Posterior vena cava (tissue), 2 donors: ENCODE measurements around the gene RPA3. TPM values are rescaled to one million over a fixed set of nuclear protein-coding genes. Genes with fewer than 3 reads are reported as not detected.
"Not testable (repeated sequence)": the region's sequence is repeated elsewhere in the genome, so short reads cannot be mapped to it uniquely, and the experiment has no call there.

Experiments used
- DNase-seq: peaks from one replicate; pipeline ENCODE4 v3.0.0-alpha.2; 2020; ENCODE audit warnings: low spot score
- intact Hi-C, 2 donors: fragments of 100-400 bp; cut with DNase I; formaldehyde crosslinking; loops; one replicate each; pipeline versions ENCODE4 v1.14.1 to v1.14.2; 2022 to 2023
- total RNA-seq, 2 donors: library from RNA; stranded (reverse); fragmentation: NEBNext Ultra II Directional; extraction: Animal tissue kit (Norgen Biotek cat#: 25700); gene quantifications; one replicate each; pipeline ENCODE4 v1.2.1, GENCODE V29; 2021
- donor health status: DM: yes; HTN: yes; CAD: no.
- donor health status: DM: yes; HTN: yes; CAD: no.

Gene RPA3
- total RNA-seq, 2 donors from 2014 or later, result 17.0 to 18.2 TPM

DNA sequence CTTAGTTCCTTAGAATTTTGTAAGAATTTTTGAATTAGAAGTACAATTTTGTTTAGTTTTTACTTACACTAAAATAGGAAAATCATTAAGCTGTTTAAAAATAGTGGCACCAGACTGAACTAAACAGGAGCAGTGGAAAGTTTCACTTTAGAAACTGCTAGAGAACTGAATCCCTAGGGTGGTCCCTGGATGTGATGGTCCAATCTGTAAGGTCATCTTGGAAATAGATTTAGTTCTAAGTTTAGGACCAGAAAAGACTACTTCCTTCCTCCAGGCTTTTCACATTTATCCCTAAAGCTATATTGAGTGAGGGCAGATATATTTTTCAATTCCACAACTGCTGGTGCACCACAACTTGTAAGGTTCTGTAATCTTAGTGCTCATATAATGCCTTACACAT is 19.0 kb downstream of the RPA3 start:
- intact Hi-C loops, result no loop called here
- no peak for DNase-seq

DNA sequence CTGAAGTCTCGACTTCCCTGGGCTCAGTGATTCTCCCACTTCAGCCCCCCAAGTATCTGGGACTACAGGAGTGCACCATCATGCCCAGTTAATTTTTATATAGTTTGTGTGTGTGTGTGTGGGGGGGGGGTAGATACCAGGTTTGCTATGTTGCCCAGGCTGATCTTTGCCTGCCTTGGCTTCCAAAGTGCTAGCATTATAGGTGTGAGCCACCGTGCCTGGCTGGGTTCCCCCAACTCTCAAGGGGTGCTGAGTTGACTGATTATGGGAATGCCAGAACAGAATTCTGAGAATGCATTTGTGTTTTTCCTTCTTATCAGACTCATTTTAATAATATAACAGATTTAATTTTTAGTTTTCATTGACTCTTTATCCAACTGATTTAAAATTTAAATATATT is 19.5 kb downstream of the RPA3 start:
- DNase-seq, result no peak
- intact Hi-C loops, result no loop called here

DNA sequence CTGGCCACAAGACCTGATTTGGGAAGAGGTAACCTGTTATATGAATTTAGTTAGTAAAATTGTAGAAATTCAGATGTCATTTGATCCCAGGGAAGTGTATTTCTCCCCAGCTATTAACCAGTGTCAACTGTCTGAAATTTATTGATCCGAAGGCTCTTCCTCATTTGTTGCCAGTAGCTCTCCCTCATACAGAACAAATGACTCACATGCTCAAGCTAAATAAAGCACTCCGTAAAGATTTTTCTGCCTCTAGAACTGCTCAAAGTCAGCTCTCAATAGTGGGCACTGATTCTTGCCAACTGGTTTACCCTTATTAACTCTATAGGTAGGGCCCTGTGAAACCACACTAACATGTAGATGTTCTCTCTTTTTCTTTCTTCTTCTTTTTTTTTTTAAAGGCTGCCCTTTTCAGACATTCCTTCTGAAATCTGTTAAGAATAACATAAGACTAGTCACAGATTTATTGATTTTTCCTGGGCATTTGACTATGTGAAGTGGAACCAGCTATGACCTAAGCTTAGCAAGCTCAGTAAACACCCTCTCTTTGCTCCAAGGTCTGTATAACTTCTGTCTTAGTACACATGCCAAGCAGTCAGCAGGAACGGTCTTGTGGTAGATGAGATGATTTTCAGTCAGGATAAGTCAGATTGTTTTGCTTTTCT is 21.8 kb downstream of the RPA3 start:
- intact Hi-C loops, result no loop called here
- no peak for DNase-seq

DNA sequence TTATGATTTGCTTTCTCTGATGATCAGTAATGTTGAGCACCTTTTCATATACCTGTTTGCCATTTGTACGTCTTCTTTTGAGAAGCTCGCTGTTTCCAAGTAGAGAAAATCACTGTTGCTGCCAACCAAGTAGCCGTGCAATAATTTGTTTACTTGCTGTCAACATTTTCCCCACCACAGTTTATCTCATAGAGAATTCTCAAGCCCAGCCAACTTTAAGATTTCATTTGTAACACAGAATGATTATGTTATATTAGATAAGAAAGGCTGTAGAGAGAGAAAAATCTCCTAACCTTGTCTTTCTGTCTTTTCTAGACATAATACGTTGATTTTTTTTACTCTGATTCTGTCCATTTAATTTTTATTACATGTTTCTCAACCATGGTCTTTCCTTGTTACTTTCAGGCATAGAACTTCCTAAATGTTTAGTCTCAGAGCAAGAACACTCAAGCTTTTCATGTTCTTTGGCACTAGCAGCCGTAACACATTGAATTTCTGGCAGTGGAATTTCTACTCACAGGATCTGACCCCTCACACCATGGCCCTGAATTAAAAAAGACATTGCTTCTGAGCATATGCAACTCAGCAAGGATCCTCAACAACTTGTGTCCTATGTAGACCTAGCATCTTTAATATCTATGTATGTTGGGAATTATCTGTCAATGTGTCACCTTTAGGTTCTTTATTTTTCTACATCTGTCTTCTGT is 23.1 kb downstream of the RPA3 start:
- intact Hi-C loops, result no loop called here
- DNase-seq, result no peak

DNA sequence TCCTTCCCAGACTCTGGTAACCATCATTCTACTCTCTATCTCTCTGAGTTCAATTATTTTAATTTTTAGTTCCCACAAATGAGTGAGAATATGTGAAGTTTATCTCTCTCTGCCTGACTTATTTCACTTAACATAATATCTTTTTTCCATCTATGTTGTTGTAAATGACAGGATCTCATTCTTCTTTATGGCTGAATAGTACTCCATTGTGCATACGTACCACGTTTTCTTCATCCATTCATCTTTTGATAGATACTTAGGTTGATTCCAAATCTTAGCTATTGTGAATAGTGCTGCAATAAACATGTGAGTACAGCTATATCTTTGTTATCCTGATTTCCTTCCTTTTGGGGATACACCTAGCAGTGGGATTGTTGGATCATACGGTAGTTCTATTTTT is 23.9 kb downstream of the RPA3 start:
- no peak for DNase-seq
- intact Hi-C loops, result no loop called here

DNA sequence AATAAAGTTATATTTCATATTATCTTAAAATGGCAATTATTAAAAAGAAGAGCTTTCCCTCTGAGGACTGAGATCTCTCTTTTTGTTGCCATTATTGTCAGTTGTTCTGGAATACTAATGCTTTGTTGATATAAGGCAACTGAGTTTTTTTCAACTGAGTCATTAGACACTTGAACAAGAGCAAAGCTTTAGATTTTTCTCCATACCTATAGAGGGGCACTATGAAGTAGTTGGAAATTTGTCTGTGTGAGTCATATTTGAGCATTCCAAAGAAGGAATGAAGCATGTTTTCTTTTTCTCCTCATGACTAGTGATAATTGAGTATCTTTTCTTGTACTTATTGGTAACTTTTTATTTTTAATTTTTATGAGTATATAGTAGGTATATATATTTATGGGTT is 24.5 kb downstream of the RPA3 start:
- intact Hi-C loops, result no loop called here
- DNase-seq, result no peak

DNA sequence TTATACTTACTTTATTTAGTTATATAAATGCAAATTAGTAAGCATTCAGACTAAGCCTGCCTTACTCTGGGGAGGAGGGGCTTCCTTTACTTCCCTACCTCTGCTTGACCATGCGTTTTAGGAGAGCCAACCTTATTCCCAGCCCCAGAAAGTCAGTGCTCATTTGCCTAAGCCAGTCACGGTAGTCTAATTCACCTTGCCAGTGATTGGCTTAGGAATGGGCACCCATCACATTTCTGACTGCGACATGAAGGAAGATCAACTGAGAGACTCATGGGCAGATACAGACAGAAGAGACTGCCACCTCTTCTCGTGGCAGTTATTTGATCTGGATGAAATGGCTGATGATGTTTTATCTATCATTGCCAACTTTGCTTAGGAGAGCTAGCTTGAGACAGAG is 29.5 kb downstream of the RPA3 start:
- DNase-seq, result no peak
- intact Hi-C loops, result loop anchor here in 1 of 2 donors (10.0 kb wide), 1 partner anchor 66 kb away; no protein-coding TSS in a partner anchor

DNA sequence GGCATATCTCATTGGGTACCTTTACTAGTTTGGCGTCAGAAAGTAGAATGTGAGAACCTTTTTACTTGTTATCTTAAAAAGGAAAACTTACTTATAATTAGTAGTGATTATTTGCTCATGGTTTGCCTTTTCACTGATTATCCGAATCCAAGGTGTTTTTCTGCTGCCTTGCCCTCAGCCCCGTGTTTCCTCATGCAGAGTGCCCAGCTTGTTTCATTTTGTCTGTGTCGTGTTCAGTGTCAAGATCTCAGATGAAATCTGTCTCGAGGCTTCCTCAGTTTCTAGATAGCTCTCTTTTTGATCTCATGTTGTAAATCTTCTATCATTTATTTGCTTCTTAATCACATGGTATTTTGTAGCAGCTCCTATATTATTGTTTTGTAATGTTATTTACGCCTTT is 30.1 kb downstream of the RPA3 start:
- no peak for DNase-seq
- intact Hi-C loops, result loop anchor here in 1 of 2 donors (10.0 kb wide), 1 partner anchor 66 kb away; no protein-coding TSS in a partner anchor

DNA sequence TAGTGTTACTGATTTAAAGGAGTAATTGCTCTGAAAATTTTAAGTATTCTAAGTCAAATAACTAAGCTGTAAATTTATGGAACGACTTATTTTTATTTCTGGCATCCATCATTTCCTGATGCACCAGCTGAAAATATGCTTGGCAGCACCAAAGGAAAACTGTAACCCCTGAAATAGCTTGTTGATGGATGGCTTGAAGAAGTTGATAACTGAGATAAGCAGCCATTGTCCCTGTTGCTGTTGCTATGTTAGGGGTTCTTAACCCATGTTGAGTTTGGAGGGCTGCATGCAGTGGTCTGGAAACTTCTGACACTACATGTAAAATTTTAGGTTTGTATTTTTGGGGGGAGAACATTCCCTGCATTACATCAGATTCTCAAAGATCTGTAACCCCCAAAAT is 30.6 kb downstream of the RPA3 start:
- intact Hi-C loops, result loop anchor here in 1 of 2 donors (10.0 kb wide), 1 partner anchor 67 kb away; no protein-coding TSS in a partner anchor

DNA sequence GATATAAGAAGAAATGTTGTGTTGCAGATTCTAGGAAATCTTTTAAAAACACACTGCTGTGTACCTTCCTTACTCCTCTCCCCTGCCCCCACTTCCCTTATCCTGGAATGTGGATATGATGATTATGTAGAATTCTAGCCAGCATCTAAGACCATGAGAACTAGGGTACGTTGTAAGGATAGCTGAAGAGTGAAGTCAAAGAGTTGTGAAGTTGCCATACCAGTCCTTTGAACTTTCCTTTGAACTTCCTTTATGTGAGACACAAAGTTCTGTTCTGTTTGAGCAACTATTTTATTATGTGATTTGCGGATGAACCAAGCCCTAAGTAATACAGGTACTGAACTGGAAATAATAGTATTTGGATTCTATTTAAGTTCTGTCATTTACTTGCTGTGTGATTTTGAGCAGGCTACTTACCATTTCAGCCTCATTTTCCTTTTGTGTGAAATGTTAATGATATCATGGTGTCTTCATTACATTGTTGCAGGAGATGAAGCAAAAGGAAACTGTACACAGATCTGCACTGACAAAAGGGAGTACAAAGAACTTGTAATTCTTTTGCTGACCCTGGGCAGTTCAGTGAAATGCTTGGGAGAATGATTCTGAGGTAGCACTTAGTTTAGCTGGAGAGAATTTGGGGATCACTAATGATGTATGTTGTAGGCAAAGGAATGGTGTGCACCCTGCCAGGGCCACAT is 31.4 kb downstream of the RPA3 start:
- intact Hi-C loops, result loop anchor here in 1 of 2 donors (10.0 kb wide), 1 partner anchor 68 kb away; no protein-coding TSS in a partner anchor
- no peak for DNase-seq

More for the DNA sequence above, 30.6 kb downstream of the RPA3 start:
- DNase-seq, result no peak

DNA sequence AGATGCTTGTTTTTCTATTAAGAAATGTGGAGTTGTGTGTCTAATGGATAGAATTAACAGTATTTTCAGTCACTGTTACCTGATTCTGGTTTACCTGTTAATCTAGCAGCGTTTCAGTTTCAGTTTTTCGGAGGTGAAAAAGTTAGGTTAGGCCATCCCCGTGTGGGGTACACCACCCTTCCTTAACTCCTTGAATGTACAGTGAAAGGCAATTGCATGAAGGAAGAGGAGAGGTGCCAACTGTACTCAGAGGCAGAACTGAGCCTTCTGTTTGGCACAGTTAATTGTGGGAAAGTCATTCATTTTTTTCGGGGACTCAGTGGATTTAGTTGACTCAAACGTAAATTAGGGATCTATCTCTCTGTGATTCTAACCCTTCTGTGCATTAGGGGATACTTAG is 35.5 kb downstream of the RPA3 start:
- intact Hi-C loops, result loop anchor here (2.0 to 10.0 kb wide), 2 partner anchors 72 to 76 kb away; no protein-coding TSS in a partner anchor
- DNase-seq, result no peak

DNA sequence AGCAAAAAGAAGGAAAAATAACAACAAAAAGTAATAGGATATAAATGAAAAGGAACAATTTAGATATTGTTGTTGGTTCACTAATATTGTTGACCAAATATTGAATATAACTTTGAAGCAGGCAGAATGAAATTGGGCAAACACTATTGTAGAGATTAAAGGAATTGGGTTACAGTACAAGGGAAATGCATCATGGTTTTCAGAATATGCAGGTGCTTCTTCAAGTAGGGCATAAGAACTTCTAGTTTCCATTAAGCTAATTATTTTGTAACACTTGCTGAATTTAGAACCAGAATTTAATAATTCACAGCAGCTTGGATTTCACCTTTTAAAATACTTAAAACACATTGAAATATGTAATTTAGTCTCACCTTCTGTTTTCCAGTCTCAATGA is 36.5 kb downstream of the RPA3 start:
- DNase-seq, result no peak
- intact Hi-C loops, result loop anchor here (2.0 to 10.0 kb wide), 2 partner anchors 73 to 77 kb away; no protein-coding TSS in a partner anchor

DNA sequence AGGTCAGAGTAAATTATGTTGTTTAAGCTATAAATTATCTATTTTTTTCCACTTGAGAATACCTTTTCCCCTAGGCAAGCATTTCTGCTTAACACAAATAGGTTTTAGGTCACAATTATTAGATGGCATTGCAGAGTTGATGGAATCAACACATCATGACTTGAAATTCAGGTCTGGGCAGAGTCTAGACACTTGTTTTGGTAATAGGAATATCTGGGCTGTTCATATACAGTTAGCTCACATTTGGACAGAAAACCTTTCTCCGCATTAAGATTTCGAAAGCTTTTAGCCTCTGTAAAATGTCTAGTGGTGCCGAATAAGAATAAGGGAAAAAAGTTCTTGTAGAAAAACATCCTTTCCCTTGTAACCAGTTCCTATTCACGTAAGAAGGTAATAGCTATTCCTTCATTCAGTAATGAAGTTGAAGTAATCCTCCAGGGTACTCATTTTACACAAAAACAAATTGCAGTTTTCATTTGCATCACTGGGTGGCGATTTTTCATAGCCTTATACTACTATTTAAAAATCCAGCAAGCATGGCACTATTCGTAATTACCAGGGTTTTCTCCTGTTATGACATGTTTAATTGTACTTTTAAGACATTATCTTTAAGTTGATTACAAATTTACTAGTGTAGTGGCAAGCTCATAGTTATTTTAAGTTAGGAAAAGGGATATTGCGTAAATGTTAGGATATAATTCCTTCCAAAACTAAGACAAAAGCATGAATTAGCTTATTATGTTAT is 37.0 kb downstream of the RPA3 start:
- intact Hi-C loops, result loop anchor here in 1 of 2 donors (10.0 kb wide), 1 partner anchor 73 kb away; no protein-coding TSS in a partner anchor
- no peak for DNase-seq

DNA sequence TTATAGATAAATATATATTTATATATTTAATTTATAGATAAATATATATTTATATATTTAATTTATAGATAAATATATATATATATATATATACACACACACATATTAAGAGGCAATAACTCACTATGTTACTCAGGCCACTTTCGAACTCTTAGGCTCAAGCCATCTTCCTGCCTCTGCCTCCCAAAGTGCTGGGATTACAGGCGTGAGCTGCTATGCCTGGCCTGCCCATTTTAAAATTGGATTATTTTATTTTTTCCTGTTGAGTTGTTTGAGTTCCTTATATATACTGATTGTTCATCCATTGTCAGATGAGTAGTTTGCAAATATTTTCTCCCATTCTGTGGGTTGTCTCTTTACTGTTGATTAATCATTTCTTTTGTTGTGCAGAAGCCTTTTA is 38.8 kb downstream of the RPA3 start:
- DNase-seq, result not testable (repeated sequence)
- intact Hi-C loops, result loop anchor here in 1 of 2 donors (10.0 kb wide), 1 partner anchor 75 kb away; no protein-coding TSS in a partner anchor

DNA sequence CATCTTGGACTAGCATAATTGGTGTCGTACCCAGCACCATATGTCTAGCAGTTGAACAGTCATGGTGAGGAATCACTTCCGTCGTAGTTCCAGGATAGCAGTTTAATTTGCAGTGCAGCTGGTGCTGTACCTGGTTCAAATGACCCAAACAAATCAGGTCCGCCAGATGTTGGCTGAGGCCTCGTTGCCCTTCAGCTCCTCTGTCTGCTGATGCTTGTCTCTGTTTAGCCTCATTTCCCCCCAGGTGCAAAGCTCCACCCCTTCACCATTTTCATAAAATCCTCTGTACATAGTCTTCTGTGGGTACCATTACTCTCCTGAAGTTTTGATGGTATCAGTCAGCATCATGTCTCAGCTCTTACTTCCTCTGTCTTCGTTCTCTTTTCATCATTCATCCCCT is 42.7 kb downstream of the RPA3 start:
- no peak for DNase-seq
- intact Hi-C loops, result no loop called here

DNA sequence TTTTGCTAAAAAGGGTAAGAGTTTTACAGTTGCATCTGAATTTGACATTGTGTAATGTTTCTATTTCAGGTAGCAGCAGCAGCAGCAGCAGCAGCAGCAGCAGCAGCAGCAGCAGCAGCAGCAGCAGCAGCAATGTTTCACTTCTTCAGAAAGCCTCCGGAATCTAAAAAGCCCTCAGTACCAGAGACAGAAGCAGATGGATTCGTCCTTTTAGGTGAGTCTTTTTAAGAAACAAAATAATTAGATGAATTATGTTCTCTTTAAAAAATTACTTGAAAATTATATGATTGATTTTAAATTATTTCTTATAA is 45.2 kb downstream of the RPA3 start:
- no peak for DNase-seq
- intact Hi-C loops, result no loop called here

DNA sequence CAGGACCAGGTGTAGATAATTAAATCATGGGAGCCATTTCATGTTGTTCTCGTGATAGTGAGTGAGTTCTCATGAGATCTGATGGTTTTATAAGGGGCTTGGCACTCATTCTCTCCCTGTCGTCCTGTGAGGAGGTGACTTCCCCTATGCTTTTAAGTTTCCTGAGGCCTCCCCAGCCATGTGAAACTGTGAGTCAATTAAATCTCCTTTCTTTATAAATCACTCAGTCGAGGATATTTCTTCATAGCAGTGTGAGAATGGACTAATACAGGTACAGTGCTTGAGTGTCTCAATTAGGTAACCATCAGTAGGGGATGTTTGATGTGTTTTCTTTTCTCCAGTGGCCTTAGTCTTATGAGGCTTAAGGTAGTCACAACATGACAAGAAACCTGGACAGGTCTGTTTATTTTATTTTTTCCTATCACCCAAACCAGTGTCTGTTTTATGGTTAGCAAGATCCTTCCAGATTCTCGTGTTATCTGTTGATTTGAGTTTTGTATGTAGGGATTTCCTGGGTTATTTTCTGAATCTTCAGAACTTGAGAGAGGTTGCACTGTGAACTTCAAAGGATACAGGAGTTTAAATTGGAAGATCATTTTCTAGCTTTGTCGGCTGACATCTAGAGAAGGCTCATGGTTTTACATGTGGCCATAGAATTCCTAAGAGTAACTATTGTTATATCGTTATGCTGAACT is 45.7 kb downstream of the RPA3 start:
- intact Hi-C loops, result no loop called here

DNA sequence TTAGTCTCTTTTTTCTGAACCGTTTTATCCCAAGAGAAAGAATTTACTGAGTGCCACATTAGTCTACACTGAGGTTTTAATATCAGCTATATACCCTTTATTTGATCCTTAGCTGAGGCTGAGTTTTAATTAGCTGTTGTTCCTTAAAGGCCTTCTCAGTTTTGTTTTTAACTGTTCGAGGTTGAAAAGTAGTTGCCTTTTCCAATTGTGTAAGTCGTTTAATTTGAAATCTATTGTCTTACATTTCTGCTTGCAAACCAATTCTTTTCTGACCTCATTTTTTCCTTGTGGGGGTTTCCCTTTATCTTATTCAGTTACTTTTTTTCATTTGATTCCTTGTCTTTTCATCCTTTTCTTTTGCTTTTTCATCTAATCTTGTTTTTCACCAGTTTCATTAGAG is 47.0 kb downstream of the RPA3 start:
- intact Hi-C loops, result no loop called here
- DNase-seq, result no peak

More for the DNA sequence above, 45.7 kb downstream of the RPA3 start:
- DNase-seq, result no peak

DNA sequence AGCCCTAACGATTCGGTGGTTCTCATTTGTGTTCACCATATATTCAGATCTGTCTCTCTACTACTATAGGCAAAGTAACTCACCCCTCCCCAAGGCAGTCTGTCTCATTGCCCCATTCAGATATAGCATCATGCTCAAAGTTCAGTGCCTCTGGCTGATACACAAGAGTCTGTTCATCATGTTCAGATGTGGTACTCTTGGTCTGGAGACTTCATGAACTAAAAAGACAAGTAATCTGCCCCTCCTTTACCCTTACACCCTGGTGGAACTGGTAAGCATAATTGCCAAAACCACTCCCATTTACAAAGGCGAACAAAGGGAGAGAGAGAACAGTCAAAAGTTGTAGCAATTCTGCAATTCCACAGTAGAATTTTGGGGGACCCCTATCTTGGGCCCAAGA is 47.9 kb downstream of the RPA3 start:
- DNase-seq, result no peak
- intact Hi-C loops, result no loop called here
